Naive thymus-derived CD8-positive, alpha-beta T cell (primary cell): ENCODE results near the gene CADPS2. TPM values are rescaled to one million over a fixed set of nuclear protein-coding genes. Genes with fewer than 3 reads are reported as not detected.
"Not testable (repeated sequence)": the region's sequence is repeated elsewhere in the genome, so short reads cannot be mapped to it uniquely, and the experiment has no call there.

Experiments
- ATAC-seq, 2 donors: fragments of 150-1000 bp; cut with Tn5 transposase in 1 of 2; sonication (Bioruptor Pico), chemical (Tn5 transposase) in 1 of 2; 1 replicate in 1 of 2; 2 replicates in 1 of 2; pipeline ENCODE4 v1.10.0; 2021; ENCODE audit warnings: mild to moderate bottlenecking in 2 of 2, moderate library complexity in 2 of 2
- POLR2A ChIA-PET: fragments of 350-600 bp; sonication (Branson Sonifier 250); formaldehyde crosslinking; loops from one replicate; lab custom pipeline; 2021; ENCODE audit warnings: antibody characterized with exemption; lab: Charles Lee
- DNase-seq, 10 donors: peaks; one replicate each; pipeline versions ENCODE4 v3.0.0 to v3.0.0-alpha.2; 2020 to 2022
- H3K27ac Mint-ChIP-seq, 10 donors: one replicate each; pipeline ENCODE4 v1.8.0; 2020 to 2022; ENCODE audit warnings: mild to moderate bottlenecking in 10 of 10, mixed read lengths in 10 of 10, moderate library complexity in 4 of 10, inconsistent platforms in 1 of 10
- H3K27me3 Mint-ChIP-seq, 5 donors: one replicate each; pipeline ENCODE4 v1.8.0; 2021 to 2022; ENCODE audit warnings: mixed read lengths in 5 of 5
- H3K36me3 Mint-ChIP-seq, 3 donors: one replicate each; pipeline ENCODE4 v1.8.0; 2020 to 2022; ENCODE audit warnings: mixed read lengths in 3 of 3, mild to moderate bottlenecking in 2 of 3, inconsistent platforms in 1 of 3
- H3K4me1 Mint-ChIP-seq, 4 donors: one replicate each; pipeline ENCODE4 v1.8.0; 2021 to 2022; ENCODE audit warnings: mixed read lengths in 4 of 4
- H3K4me3 Mint-ChIP-seq, 10 donors: one replicate each; pipeline ENCODE4 v1.8.0; 2020 to 2022; ENCODE audit warnings: mild to moderate bottlenecking in 10 of 10, mixed read lengths in 10 of 10, moderate library complexity in 6 of 10, inconsistent platforms in 1 of 10
- H3K9me3 Mint-ChIP-seq, 9 donors: one replicate each; pipeline ENCODE4 v1.8.0; 2020 to 2022; ENCODE audit warnings: mixed read lengths in 9 of 9, mild to moderate bottlenecking in 3 of 9, inconsistent platforms in 1 of 9, moderate library complexity in 1 of 9
- polyA plus RNA-seq, 3 donors: library from polyadenylated mRNA; unstranded; fragments of 300-500 nt; fragmentation: Illumina TruSeq; gene quantifications; one replicate each; pipeline ENCODE4 v1.2.3, GENCODE V29; 2021
- total RNA-seq, 8 experiments: library from RNA in 2 of 8; stranded (reverse) in 2 of 8; gene quantifications; one replicate each; pipeline ENCODE4 v1.2.3 and lab custom pipeline; 2021 to 2026

CADPS2 gene
- total and polyA plus RNA-seq, 5 experiments from 2014 or later, result not detected

DNA sequence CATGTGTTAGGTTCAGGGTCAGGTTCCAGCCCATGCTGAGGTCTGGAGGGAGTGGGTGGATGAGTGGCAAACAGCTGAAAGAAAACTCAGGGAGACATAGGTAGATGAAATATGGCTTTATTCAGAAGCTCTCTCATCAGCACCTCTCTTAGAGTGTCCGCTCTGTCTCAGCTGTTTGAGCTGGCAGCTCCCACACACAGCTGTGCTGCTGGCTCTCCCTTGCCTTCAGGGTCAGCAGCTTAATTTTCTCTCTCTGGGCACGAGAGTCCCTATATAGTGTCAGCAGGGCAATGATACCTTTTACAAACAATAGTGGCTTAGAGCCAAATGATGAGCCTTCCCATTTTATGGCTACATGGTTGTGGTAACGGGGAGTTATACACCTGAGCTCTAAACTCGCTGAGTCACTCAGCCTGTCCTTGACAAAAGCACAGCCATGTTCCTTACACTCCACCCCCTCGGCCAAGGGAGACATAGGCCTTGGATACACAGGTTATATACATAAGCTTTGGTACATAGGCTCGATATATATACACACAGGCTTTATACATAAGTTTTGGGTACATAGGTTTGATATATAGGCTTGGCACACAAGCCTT, 197.8 kb downstream of the CADPS2 start:
- Mint-ChIP-seq H3K36me3 (no peaks in the 10 kb centered on the region), H3K9me3 (peaks cover 0 to 14% (median 6%) of the 10 kb centered on the region in 9 donors), H3K27me3 (no peaks in the 10 kb centered on the region), H3K4me3 (no peak overlapping the region), H3K27ac (no peak overlapping the region), H3K4me1 (no peaks in the 10 kb centered on the region)
- DNase-seq (no peak), ATAC-seq (no peak)
- POLR2A ChIA-PET, result no interaction called here

DNA sequence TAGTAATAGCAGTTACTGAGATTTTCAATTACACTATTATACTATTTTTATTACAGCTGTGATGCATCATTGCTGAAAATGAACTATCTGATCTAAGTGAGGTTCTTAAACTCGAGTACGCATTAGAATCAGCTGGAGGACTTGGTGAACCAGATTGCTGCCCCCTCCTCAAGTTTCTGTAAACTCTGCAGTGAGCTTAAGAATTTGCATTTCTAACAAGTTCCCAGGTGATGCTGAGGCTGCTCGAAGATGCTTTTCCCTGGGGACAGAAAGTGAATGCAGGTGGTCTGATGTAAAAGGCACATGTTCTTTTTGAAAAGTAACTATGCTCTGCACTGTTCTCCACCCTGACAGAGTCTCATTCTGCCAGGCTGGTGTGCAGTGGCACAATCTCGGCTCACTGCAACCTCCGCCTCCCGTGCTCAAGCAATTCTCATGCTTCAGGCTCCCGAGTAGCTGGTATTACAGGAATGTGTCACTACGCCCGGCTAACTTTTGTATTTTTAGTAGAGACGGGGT, 199.8 kb downstream of the CADPS2 start:
- POLR2A ChIA-PET, result no interaction called here
- H3K9me3 Mint-ChIP-seq, result peaks cover 0 to 5% (median 0%) of the 10 kb centered on the region in 9 donors

DNA sequence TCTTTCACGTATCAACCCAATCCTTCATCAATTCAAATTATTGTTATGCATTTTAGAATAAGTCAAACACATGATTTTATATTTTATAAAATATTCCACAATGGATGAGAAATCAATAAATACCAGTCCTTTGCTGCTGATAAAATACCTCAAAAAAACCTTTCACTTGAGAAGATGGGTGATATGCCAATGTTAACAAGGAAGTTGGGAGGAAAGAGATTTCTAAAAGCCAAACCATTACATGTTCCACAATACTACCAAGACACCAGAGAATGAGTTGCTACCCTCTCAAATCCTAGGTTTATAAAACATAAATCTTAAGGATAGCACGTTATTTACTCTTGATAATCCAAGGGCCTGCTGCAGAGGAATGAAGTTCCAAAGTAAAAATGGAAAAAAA, 201.8 kb downstream of the CADPS2 start:
- ATAC-seq (no peak), DNase-seq (no peak)
- Mint-ChIP-seq H3K4me3 (no peak overlapping the region), H3K27me3 (no peaks in the 10 kb centered on the region), H3K9me3 (peaks cover 0 to 7% (median under 1%) of the 10 kb centered on the region in 9 donors), H3K36me3 (no peaks in the 10 kb centered on the region), H3K4me1 (no peaks in the 10 kb centered on the region), H3K27ac (no peak overlapping the region)
- POLR2A ChIA-PET, result no interaction called here

More for the DNA sequence above, 199.8 kb downstream of the CADPS2 start:
- ATAC-seq, result no peak
- DNase-seq, result no peak
- Mint-ChIP-seq H3K4me1 (no peaks in the 10 kb centered on the region), H3K4me3 (no peak overlapping the region), H3K27ac (no peak overlapping the region), H3K27me3 (no peaks in the 10 kb centered on the region), H3K36me3 (no peaks in the 10 kb centered on the region)

- Mint-ChIP-seq H3K4me3 (no peak overlapping the region), H3K27ac (no peak overlapping the region), H3K27me3 (no peaks in the 10 kb centered on the region), H3K36me3 (no peaks in the 10 kb centered on the region), H3K9me3 (peaks cover 0 to 20% (median 5%) of the 10 kb centered on the region in 9 donors), H3K4me1 (no peaks in the 10 kb centered on the region)
- ATAC-seq (no peak), DNase-seq (no peak)
- POLR2A ChIA-PET, result no interaction called here
These were observed 203.3 kb downstream of the CADPS2 start for GRCh38 chr7:122682815-122683550.

DNA sequence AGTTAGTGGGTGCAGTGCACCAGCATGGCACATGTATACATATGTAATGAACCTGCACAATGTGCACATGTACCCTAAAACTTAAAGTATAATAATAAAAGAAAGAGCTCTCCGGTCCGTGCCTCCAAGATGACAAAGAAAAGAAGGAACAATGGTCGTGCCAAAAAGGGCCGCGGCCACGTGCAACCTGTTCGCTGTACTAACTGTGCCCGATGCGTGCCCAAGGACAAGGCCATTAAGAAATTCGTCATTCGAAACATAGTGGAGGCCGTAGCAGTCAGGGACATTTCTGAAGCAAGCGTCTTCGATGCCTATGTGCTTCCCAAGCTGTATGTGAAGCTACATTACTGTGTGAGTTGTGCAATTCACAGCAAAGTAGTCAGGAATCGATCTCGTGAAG, 205.1 kb downstream of the CADPS2 start:
- H3K27me3 Mint-ChIP-seq, DNase-seq, H3K4me1 Mint-ChIP-seq, H3K36me3 Mint-ChIP-seq, H3K27ac Mint-ChIP-seq, ATAC-seq, POLR2A ChIA-PET, H3K4me3 Mint-ChIP-seq: not testable (repeated sequence)
- peaks cover 0 to 38% (median 6%) of the 10 kb centered on the region in 9 donors for H3K9me3 Mint-ChIP-seq

GRCh38 chr7:122679813-122680212, 206.4 kb downstream of the CADPS2 start:
- Mint-ChIP-seq H3K4me3 (no peak overlapping the region), H3K36me3 (no peaks in the 10 kb centered on the region), H3K27me3 (no peaks in the 10 kb centered on the region), H3K4me1 (no peaks in the 10 kb centered on the region), H3K9me3 (peaks cover 0 to 40% (median 6%) of the 10 kb centered on the region in 9 donors), H3K27ac (no peak overlapping the region)
- no peak for DNase-seq
- POLR2A ChIA-PET, result no interaction called here
- ATAC-seq, result no peak

DNA sequence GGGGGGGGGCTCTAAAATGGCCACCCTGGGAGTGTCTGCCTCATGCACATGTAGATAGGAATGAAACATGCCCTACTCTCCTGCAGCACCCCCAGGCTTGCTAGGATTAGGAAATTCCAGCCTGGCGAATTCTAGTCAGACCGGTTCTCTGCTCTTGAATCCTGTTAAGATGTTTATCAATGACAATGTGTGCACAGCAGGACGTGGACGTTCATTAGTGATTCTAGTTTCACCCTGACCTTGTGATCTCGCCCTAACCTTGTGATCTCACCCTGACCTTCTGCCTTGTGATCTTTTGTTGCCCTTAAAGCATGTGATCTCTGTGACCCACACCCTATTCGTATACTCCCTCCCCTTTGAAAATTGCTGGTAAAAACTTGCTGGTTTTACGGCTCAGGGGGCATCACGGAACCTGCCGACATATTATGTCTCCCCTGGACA, 207.0 kb downstream of the CADPS2 start:
- H3K4me3 Mint-ChIP-seq, H3K27ac Mint-ChIP-seq, DNase-seq, H3K36me3 Mint-ChIP-seq, POLR2A ChIA-PET, H3K4me1 Mint-ChIP-seq, ATAC-seq, H3K27me3 Mint-ChIP-seq: not testable (repeated sequence)
- peaks cover 0 to 40% (median 6%) of the 10 kb centered on the region in 9 donors for H3K9me3 Mint-ChIP-seq

- Mint-ChIP-seq H3K27ac (no peak overlapping the region), H3K36me3 (no peaks in the 10 kb centered on the region), H3K4me3 (no peak overlapping the region), H3K27me3 (no peaks in the 10 kb centered on the region), H3K9me3 (peaks cover 0 to 40% (median 7%) of the 10 kb centered on the region in 9 donors), H3K4me1 (no peaks in the 10 kb centered on the region)
- POLR2A ChIA-PET, result no interaction called here
- DNase-seq (no peak), ATAC-seq (no peak)
These were observed 209.1 kb downstream of the CADPS2 start for GRCh38 chr7:122677149-122677548.

DNA sequence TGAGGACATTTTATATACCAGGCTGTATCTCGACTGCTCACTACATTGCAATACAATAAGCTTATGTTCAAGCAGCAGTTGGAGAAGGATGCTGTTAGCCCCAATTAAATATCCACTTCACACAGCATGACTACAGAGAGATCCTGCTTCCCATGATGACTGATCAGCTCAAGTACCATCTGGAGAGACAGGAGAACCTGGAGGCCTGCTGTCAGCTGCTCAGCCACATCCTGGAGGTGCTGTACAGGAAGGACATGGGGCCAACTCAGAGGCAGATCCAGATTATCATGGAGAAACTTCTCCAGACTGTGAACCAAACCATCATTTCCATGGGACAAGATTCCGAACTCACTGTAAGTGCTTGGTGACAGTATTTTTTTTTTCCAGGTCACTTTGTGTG, 209.8 kb downstream of the CADPS2 start:
- ATAC-seq (no peak), DNase-seq (no peak)
- peaks cover 0 to 40% (median 7%) of the 10 kb centered on the region in 9 donors for H3K9me3 Mint-ChIP-seq
- H3K4me1 Mint-ChIP-seq, result no peaks in the 10 kb centered on the region
- no peaks in the 10 kb centered on the region for H3K27me3 Mint-ChIP-seq
- H3K4me3 Mint-ChIP-seq, result no peak overlapping the region
- H3K36me3 Mint-ChIP-seq, result no peaks in the 10 kb centered on the region
- no peak overlapping the region for H3K27ac Mint-ChIP-seq
- POLR2A ChIA-PET, result no interaction called here

DNA sequence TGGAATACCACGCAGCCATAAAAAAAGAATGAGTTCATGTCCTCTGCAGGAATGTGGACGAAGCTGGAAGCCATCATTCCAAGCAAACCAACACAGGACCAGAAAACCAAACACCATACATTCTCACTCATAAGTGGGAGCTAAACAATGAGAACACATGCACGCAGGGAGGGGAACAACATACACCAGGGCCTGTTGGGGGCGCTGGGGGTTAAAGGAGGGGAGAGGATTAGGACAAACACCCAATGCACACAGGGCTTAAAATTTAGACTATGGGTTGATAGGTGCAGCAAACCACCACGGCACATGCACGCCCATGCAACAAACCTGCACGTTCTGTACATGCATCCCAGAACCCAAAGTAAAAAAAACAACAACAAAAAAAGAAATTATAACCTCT, 210.6 kb downstream of the CADPS2 start:
- H3K27me3 Mint-ChIP-seq, result no peaks in the 10 kb centered on the region
- no peak for ATAC-seq
- no peaks in the 10 kb centered on the region for H3K36me3 Mint-ChIP-seq
- DNase-seq, result no peak
- POLR2A ChIA-PET, result no interaction called here
- no peak overlapping the region for H3K27ac Mint-ChIP-seq
- peaks cover 0 to 40% (median 7%) of the 10 kb centered on the region in 9 donors for H3K9me3 Mint-ChIP-seq
- no peak overlapping the region for H3K4me3 Mint-ChIP-seq
- no peaks in the 10 kb centered on the region for H3K4me1 Mint-ChIP-seq

DNA sequence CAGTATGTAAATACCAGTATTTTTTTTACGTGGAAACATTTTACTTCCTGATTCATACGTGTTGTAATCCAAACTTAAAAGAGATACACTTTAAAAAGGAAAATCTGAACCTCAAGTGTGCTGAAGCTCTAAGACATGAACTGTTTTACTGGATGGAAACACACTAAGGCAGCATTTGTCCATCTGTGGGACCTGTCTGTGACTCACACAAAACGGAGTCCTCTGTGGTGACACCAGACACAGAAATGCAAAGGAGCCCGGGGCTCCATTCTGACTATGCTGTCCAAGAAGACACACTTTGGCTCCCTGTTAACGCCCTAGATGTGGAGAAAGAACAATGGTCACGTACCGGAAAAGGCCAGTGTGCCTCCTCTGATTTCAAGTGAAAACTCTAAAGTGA, 211.2 kb downstream of the CADPS2 start:
- Mint-ChIP-seq H3K27me3 (no peaks in the 10 kb centered on the region), H3K36me3 (no peaks in the 10 kb centered on the region), H3K4me1 (no peaks in the 10 kb centered on the region), H3K4me3 (no peak overlapping the region), H3K9me3 (peaks cover 0 to 40% (median 7%) of the 10 kb centered on the region in 9 donors), H3K27ac (no peak overlapping the region)
- POLR2A ChIA-PET, result no interaction called here
- ATAC-seq (no peak), DNase-seq (no peak)

DNA sequence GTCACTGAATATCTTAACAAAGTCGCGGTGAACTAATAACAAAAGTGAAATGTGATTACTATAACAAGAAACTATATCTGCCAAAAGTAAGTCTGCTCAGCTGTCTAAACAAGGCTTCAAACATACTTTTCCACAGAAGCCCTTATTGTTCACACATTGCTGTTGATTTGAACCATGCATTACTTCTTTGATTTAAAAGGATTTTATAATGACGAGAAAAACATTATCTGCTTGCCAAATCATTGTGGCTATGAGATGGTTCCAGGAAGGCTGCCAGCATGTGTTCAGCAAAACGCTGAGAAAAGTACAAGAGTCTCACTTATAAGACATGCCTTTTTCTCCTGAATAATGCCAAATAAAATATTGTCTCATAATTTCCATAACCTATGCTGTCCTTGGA, 211.8 kb downstream of the CADPS2 start:
- Mint-ChIP-seq H3K4me3 (no peak overlapping the region), H3K27me3 (no peaks in the 10 kb centered on the region)

DNA sequence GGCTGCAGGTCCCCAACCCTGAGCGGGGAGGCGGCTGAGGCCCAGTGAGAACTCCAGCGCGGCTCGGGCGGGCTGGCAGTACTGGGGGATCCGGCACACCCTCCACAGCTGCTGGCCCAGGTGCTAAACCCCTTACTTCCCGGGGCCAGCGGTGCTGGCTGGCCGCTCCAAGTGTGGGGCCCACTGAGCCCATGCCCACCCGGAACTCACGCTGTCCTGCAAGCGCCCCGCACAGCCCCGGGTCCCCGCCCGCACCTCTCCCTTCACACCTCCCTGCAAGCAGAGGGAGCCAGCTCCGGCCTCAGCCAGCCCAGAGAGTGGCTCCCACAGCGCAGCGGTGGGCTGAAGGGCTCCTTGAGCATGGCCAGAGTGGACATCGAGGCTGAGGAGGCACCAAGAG, 212.3 kb downstream of the CADPS2 start:
- ATAC-seq, result no peak
- Mint-ChIP-seq H3K27me3 (no peaks in the 10 kb centered on the region), H3K36me3 (no peaks in the 10 kb centered on the region), H3K9me3 (peaks cover 0 to 29% (median 8%) of the 10 kb centered on the region in 9 donors), H3K4me3 (no peak overlapping the region), H3K27ac (no peak overlapping the region), H3K4me1 (no peaks in the 10 kb centered on the region)
- DNase-seq, result no peak
- POLR2A ChIA-PET, result no interaction called here

More for the DNA sequence above, 211.8 kb downstream of the CADPS2 start:
- Mint-ChIP-seq H3K9me3 (peaks cover 0 to 35% (median 8%) of the 10 kb centered on the region in 9 donors), H3K36me3 (no peaks in the 10 kb centered on the region), H3K27ac (no peak overlapping the region), H3K4me1 (no peaks in the 10 kb centered on the region)
- DNase-seq (no peak), ATAC-seq (no peak)
- POLR2A ChIA-PET, result no interaction called here
